Measurements from ENCODE around the gene HOTAIR.

The HOTAIR gene

GRCh38 chr12:53948650-53949593 lies 25.8 kb downstream of the HOTAIR start:
- no peak for DNase-seq (ENCODE audit: low read depth, low spot score)

DNA sequence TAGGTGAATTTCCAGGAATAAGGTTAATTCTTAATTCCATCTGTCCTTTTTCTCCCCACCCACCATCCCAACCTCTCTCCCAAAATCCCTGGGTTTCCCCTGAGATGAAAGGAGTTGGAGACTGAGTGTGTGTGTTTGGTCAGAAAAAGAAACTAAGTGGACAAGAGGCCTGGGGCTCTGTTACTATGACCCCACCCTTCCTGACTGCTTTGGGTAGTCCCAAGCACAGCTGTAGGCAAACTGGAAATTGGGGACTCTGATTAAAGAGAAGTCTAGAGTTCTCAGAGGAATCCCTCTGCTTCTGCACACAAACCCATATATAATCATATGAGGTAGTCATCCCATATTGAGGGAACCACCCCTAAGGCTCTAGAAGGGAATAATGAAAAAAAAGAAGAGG lies 27.0 kb downstream of the HOTAIR start:
- no peak for DNase-seq (ENCODE audit: low read depth, low spot score)

DNA sequence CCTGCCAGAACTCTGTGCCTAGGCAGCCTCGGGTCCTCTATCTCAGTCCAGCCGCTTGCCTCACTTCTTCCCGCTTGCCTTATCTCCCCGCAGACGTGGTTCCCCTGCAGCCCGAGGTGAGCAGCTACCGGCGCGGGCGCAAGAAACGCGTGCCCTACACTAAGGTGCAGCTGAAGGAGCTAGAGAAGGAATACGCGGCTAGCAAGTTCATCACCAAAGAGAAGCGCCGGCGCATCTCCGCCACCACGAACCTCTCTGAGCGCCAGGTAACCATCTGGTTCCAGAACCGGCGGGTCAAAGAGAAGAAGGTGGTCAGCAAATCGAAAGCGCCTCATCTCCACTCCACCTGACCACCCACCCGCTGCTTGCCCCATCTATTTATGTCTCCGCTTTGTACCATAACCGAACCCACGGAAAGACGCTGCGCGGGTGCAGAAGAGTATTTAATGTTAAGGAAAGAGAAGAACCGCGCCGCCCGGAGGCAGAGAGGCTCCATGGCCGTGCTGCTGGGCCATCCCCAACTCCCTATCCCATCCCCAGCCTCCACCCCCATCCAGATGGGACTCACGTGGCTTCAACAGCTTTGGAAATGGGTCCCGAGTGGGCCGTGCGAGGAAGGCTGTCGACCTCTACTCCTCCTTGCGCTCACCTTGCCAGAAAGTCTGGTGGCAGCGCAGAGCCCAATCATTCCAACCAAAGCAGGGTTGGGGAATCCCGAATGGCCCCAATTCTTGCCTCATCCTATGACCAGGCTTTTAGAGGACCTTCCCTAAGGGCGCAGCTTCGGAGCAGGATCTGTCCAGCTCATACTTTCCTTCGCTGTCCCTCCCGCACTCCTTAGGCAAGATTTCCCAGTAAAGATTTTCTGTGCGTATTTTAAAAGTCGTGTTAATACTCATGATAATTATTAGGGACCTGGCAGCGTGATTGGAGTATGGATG lies 29.6 kb downstream of the HOTAIR start:
- no peak for DNase-seq (ENCODE audit: low read depth, low spot score)

- DNase-seq (ENCODE audit: low read depth, low spot score) = no peak
Observed at GRCh38 chr12:53944209-53944608, 30.5 kb downstream of the HOTAIR start.

GRCh38 chr12:53942467-53942997 lies 32.2 kb downstream of the HOTAIR start:
- no peak for DNase-seq (ENCODE audit: low read depth, low spot score)

GRCh38 chr12:53941750-53942149 lies 33.0 kb downstream of the HOTAIR start:
- no peak for DNase-seq (ENCODE audit: low read depth, low spot score)

DNA sequence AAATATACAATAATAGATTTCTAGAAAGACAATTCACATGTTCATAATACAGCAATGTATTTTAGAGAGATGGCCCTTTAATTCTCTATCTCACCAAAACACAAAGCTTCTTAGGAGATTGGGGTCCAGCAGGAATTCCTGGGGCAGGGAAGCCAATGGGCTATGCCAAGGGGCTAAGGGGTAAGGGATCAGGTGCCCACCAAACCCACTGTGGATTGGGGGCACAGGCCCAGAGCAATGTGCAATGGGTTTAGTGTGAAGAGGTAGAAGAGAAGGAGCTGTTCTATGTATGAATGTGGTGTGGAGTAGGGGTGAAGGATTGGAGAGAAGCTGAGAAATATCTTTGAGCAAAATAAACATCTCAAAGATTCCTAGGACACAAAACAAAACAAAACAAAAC lies 33.6 kb downstream of the HOTAIR start:
- no peak for DNase-seq (ENCODE audit: low read depth, low spot score)

DNA sequence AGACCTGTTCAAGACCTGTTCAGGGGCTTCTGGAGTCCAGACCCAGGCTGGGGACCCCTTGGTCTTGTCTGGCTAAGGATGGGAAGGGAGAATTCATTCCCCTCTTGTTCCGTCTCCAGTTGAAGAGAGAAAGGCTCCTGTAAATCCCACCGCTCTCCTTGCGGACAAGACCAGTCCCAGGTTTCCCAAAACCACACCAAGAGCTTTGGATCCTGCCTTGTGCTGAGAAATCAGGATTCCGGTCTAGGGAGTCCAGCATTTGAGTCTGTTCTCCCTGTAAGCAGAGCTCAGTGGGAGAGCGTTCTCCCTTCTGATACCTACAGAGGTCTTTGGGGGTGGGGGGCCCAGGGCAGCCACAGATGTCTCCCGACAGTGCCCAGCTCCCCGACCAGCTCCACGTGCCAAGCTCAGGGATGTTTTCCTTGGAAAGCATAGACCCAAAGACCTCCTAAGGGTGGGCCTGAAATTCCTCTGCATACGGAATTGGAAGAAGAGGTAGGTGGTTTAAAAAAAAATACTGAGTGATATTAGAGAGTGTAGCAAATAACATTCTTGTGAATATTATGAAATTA lies 34.2 kb downstream of the HOTAIR start:
- DNase-seq (ENCODE audit: low read depth, low spot score) = no peak

DNA sequence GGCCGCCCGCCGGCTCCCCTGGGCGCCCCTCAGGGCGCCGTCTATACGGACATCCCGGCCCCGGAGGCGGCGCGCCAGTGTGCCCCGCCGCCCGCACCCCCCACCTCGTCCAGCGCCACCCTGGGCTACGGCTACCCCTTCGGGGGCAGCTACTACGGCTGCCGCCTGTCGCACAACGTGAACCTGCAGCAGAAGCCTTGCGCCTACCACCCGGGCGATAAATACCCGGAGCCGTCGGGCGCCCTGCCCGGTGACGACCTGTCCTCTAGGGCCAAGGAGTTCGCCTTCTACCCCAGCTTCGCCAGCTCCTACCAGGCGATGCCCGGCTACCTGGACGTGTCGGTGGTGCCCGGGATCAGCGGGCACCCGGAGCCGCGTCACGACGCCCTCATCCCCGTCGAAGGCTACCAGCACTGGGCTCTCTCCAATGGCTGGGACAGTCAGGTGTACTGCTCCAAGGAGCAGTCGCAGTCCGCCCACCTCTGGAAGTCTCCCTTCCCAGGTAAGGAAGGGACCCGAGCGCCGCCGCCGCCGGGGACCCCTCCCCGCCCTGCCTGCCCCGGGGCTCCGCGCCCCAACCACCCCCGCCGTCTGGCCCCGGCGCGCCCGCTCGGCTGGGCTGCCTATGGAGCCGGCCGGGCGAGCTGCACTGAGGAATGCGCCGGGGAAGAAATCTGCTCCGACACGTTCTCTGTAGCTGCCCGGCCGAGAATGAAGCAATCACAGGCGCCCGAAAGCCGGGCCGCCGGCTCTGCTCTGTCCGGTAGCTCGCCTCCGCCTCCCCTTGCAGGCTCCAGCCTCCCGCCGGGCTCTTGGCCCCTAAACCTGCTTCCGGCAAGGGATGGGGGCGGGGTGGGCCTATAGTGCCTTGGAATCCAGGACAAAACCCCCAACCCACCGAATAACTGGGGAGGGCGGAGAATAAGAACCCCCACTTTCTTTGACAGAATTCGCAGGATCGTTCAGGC lies 35.3 kb downstream of the HOTAIR start:
- DNase-seq (ENCODE audit: low read depth, low spot score) = no peak

DNA sequence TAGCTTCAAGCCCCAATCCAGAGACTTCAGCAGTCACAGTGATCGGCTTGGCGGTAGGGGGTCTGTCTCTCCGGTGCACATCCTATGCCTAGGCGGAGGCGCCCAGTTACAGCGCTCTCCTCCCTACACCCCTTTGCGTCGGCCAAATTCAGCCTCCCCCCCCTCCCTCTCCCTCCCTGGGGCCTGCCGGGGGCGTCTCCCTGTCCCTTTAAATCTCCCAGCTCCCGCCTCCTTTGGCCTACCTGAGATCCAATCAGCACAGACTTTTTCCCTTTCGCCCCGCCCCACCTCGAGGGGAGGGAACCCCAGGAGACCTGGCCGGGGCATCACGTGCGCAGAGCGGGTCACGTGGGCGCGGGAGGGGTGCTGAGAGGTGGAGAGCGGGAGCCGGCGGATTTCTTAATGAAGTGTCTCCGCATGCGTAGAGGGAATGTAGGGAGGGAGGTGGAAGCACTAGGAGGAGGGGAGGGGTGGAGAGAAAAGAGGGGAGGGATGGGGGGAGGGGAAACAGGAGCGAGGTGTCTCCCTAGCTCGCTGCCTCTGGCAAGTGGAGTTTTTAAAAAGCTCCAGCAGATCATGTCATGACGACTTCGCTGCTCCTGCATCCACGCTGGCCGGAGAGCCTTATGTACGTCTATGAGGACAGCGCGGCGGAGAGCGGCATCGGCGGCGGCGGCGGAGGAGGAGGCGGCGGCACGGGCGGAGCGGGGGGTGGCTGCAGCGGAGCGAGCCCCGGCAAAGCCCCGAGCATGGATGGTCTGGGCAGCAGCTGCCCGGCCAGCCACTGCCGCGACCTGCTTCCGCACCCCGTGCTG lies 36.2 kb downstream of the HOTAIR start, which contains the start of gene HOXC13:
Gene HOXC13, plus strand, starts transcription at position 506 of the 815 bp plus-strand sequence. Its CDS starts 76 bp downstream, at position 582.
- DNase-seq (ENCODE audit: low read depth, low spot score) = peak; percentile 84

DNA sequence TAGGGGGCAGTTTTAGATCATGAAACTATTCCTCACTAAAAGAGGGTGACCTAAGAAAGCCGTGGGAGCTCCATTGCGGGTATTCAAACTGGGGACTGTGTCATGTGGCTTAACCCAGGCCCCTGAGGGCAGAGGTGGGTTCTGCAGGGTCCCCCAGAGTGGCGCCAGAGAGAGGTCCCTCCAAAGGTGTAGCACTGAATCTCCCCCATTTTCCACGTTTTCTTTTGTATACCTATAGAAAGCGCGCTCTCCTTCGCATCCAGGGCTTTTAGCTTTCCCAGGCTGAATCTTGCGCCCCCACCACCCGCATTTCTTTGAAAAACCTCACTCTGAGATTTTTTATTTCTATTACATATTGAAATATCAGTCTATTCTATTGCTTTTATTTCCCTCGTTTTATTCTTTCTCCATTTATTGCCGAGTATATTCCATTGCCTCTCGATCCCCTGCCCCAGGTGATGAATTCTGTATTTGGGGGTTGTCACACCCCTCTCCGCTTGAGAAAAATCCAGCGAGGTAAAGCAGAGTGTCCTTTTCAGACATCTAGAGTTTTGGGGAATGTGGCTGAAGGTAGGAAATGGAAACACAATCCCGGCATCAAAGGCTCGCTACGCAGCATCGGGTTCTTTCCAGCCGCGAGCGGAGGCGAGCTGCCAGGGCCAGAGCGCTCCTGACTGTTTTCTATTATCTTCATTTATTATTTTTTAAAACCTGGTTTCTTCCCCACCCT lies 37.0 kb downstream of the HOTAIR start:
- no peak for DNase-seq (ENCODE audit: low read depth, low spot score)

- DNase-seq (ENCODE audit: low read depth, low spot score) = no peak
Observed at GRCh38 chr12:53937099-53937498, 37.7 kb downstream of the HOTAIR start.

DNA sequence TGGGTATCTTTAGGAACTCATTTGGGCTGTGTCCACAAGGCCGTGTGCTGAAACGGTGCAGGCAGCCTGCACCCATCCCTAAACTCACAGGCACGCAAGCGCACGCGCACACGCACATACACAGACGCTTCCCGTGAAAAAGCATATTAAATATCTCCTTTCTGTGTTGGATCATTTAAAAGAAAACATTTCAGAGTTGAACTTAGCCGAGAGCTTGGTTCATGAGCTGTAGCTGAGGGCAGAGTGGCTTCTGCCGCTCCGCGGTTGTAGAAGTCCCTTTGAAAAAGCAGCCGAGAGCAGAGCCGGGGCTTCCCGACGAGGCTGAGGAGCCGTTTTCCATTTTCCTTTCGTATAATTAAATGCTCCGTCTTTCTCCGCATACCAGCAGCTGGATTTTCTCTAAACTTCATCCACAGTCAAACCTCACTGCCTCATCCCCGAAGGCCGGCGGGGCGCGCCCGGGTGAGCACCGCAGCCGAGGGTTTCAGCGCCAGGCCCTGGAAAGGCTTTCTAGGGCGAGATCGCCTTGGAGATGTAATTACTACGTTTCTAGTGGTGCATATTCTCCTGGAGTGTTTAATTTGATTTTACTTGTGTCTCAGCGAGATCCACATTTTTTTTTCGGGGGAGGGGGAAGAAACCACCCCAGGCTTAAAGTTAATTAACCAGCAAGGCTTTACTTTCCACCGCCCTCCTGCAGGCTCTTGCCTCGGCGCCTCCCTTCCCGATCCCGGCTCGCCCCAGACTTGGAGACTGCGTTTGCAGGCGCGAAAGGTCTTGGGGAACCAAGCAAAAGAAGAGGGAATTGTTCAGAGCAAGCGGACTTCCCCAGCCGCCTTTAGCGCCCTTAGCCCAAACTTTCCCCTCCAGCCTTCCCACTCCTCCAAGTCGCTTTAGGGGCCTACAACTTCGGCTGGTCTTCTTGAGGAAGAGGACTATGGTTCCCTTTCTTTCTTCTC lies 39.1 kb downstream of the HOTAIR start:
- DNase-seq (ENCODE audit: low read depth, low spot score) = no peak

GRCh38 chr12:53932915-53933314 lies 41.8 kb downstream of the HOTAIR start:
- DNase-seq (ENCODE audit: low read depth, low spot score) = no peak

DNA sequence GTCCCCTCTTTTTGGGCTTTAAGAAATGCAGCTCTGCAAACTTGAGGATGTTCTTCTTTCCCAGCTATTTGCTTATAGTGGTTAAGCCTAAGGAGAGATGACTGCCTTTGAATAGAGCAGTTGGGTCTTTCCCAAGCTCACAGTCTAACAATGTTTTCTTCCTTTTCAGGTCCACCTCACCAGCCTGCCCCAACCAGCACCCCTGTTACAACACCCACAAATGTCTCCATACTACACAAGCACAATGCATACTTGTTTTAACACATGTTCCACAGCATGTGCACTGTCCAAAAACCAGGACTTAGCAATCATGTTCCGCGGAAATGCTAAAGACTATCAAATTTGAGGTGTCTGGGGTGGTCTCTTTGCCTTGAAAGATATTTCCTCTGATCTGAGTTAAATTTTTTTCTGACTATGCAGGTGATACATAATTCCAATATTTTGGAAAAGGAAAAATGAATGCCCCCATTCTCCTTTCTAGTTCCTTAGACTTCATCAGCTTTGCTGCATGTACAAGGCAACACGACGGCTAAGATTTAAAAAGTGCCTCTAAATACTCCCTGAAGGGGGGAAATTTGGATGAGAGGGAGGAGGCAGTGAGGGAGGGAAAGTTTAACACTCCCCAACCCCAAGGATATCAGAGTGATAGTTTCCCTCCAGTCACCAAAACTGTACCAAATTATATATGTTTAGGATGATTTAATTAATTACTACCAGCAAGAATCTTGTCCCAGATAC lies 42.7 kb downstream of the HOTAIR start:
- no peak for DNase-seq (ENCODE audit: low read depth, low spot score)

DNA sequence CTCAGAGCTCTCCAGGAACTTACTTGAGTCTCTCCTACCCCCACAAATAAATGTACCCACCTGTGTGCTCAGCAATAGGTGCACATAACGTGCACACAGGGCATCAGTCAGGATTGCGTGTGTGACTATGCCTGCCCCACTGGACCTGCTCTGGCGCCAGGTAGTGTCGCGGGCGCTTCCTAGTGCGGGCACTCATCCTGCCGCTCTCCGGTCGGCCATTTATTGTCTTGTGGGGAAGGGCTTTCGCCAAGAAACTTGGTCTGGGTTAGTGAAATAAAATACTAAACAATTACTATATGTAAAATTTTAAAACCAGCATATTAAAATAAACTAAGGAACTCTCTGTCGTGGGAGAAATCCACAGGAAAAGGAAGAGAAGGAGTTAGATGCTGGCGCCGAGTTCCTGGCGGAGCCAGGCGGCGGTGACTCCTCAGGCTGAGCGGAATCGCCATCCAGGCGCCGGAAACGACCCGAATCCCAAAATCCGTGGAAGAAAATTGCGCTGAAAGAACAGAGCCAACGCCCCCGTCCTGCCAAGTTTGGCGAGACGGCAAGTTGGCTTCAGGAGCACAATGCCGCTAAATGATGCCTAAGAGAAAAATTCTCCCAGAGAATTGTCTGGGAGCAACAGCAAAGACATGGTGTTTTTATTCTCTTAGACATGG lies 44.0 kb downstream of the HOTAIR start:
- DNase-seq (ENCODE audit: low read depth, low spot score) = no peak
